GM20000 (cell line): Measurements from ENCODE around the gene SEMG2.

Experiments
- DNase-seq: peaks from one replicate; pipeline ENCODE4 v3.0.0; 2012; ENCODE audit warnings: low spot score
- TF ChIP-seq, protein P1 (sequence below): IDR thresholded peaks from 2 replicates; pipeline ENCODE4 v1.5.1; 2012; ENCODE audit warnings: mild to moderate bottlenecking, control low read depth; ENCODE audit errors: extremely low read depth, missing control alignments

Gene SEMG2, protein sequence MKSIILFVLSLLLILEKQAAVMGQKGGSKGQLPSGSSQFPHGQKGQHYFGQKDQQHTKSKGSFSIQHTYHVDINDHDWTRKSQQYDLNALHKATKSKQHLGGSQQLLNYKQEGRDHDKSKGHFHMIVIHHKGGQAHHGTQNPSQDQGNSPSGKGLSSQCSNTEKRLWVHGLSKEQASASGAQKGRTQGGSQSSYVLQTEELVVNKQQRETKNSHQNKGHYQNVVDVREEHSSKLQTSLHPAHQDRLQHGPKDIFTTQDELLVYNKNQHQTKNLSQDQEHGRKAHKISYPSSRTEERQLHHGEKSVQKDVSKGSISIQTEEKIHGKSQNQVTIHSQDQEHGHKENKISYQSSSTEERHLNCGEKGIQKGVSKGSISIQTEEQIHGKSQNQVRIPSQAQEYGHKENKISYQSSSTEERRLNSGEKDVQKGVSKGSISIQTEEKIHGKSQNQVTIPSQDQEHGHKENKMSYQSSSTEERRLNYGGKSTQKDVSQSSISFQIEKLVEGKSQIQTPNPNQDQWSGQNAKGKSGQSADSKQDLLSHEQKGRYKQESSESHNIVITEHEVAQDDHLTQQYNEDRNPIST

DNA sequence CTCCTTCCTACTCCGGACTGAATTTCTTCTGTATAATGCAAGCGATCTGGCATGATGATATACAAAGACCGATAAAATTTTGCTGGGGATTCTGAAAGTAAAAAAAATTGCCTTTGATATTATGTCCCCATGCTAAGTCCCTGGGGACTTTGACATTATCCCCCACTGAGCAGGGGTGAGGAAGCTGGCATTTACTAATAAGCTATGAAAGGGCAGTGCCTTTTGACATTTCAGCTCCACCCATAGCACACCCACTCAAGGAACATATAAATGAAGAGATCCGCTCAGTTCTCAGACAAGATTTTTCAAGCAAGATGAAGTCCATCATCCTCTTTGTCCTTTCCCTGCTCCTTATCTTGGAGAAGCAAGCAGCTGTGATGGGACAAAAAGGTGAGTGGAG, at the start of gene SEMG2:
Gene SEMG2 (plus strand): TSS at position 298 of the 400 bp plus-strand sequence. CDS start 17 bp downstream, at position 315.
- DNase-seq: no peak
- TF ChIP-seq, protein P1, sequence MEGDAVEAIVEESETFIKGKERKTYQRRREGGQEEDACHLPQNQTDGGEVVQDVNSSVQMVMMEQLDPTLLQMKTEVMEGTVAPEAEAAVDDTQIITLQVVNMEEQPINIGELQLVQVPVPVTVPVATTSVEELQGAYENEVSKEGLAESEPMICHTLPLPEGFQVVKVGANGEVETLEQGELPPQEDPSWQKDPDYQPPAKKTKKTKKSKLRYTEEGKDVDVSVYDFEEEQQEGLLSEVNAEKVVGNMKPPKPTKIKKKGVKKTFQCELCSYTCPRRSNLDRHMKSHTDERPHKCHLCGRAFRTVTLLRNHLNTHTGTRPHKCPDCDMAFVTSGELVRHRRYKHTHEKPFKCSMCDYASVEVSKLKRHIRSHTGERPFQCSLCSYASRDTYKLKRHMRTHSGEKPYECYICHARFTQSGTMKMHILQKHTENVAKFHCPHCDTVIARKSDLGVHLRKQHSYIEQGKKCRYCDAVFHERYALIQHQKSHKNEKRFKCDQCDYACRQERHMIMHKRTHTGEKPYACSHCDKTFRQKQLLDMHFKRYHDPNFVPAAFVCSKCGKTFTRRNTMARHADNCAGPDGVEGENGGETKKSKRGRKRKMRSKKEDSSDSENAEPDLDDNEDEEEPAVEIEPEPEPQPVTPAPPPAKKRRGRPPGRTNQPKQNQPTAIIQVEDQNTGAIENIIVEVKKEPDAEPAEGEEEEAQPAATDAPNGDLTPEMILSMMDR: no peak

DNA sequence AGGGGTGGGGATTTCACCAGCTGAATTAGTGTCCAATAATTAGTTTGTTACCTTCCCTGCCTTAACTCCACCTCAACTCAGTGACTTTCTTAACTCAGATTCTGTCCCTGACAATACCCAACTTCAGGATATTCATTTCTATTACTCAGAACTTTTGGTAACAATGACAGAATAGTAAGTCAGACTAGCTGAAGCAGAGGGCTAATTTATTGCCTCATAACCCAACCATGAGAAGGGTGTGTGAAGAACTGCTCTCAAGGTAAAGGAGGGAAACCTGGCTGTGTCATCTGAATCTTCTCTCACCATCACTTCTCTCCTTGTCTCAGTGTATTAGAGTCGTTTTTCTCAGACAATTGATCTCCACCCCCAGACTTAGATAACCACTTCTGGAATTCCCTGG, 47.7 kb upstream of the SEMG2 start:
- no peak for DNase-seq
- TF ChIP-seq, protein P1: no peak

DNA sequence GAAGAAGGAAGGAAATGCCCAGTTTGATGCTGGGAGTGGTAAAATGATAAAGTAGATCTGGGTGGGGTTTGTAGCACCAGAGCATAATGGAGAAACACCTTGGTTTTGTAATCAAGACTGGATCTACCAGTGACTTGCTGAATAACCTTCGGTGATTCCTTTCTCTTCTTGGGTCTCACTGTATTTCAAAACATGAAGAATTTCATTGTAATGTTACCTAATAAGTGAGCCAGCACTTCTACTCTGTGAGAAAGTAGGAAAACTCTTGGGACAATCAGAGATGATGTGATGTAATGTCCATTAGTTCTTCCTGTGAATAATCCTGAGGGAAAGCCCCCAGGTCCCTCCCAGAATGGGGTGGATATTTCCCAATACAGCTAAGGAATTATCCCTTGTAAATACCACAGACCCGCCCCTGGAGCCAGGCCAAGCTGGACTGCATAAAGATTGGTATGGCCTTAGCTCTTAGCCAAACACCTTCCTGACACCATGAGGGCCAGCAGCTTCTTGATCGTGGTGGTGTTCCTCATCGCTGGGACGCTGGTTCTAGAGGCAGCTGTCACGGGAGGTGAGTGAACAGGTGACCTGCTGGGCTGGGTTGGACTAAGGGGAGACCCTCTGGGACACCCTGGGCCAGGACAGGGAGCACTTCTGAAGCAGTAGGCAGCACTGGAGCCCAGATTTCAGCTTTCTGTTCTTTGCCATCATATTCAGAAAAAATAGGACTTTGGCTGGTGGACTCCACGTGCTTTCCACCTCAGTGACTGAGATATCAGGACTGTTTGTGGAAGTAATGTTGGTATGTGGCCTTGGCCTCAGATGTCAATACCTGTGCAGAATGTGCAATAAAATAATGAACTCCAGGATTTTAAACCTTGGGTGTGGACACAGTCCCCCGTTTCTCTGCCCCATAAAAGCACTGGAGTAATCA, 46.5 kb upstream of the SEMG2 start, which contains the start of gene PI3:
Gene PI3 (plus strand): TSS at position 469 of the 931 bp plus-strand sequence. CDS start 21 bp downstream, at position 490.
- no peak for DNase-seq
- TF ChIP-seq, protein P1: no peak

DNA sequence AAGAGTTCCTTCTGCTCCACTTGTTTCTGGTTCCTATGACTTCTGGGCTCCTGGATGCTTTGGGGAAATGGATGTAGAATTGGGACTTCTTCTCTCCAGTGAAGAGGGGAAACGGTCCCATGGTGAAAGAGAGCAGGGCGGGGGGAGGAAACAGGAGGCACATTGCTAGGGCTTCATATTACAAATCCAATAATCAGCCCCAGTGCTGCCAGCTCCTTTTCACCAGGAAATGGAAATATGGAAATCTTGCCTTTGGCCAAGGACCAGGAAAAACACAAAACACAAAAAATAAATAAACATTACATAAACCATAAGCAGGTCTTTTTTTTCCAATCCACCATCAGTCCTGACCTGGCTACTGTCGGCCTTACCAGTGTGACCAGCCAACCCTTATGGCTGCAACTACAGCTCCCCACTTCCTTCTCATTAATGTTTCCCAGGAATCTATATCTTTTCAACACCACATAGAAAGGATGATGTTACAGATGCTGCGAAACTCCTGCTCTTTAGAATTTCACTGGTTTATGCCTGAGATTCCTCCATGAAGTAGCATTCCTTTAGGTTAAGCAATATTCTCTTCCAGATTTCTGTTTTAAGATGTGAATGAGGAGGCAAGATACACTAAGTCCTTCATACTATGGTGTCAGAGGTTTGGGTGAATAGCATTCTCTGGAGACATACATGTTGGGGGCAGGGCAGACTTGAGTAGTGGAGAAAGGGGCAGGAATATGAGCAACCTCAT, 44.5 kb upstream of the SEMG2 start:
- DNase-seq: no peak

DNA sequence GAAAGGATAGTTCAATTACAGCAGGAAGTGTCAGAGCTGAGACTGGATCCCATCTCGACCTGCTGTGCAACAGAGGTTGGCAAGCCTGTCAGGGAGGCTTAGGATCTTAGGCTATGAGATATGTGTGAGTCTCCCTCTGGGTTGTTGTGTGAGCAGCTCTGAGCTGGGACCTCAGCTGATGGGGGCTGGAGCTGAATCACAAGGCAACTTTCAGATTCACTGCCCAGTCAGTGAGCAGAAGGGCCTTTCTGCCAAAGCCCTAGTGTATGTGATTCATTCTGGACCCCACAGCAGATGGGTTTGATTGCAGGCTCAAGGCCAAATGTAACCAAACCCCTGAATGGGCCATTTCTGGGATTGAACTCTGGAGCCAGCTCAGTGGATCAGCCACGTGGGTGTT, 42.0 kb upstream of the SEMG2 start:
- no peak for DNase-seq
- TF ChIP-seq, protein P1: no peak

More for the DNA sequence above, 44.5 kb upstream of the SEMG2 start:
- TF ChIP-seq, protein P1: no peak

DNA sequence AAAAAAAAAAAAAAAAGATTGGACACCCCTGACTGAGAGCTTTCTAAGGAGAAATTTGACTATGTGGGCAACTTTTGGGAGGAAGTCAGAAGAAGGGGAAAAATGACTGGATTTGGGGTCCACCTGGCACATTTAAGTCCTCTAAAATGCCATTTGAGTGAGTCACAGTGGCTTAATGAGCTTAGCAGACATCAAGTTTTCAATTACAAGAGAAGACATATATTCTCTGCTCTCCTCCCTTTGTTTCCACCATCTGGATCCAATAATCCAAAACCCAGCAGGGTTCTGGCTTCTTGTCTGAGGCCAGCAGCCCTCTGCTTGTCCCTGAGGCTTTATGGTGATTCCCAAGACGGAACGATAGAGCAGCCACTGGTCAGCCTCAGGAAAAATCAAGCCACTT, 39.5 kb upstream of the SEMG2 start:
- TF ChIP-seq, protein P1: no peak
- DNase-seq: no peak
